Parathyroid adenoma (tissue), 2 donors: ENCODE data around the gene MEIOB.

Source experiments
- H2AFZ ChIP-seq: fragments of 300-600 bp; sonication (generic); one replicate; pipeline ENCODE4 v1.7.0; 2017; ENCODE audit warnings: antibody characterized with exemption, mild to moderate bottlenecking
- H3K27ac ChIP-seq: fragments of 300-600 bp; sonication (generic); one replicate; pipeline ENCODE4 v1.7.0; 2017
- H3K27me3 ChIP-seq: fragments of 300-600 bp; sonication (generic); one replicate; pipeline ENCODE4 v1.7.0; 2017; ENCODE audit warnings: low read length; ENCODE audit not compliant: control insufficient read depth, insufficient read depth
- H3K36me3 ChIP-seq: fragments of 300-600 bp; sonication (generic); one replicate; pipeline ENCODE4 v1.7.0; 2017; ENCODE audit warnings: low read length; ENCODE audit not compliant: control insufficient read depth, insufficient read depth
- H3K4me1 ChIP-seq: fragments of 300-600 bp; sonication (generic); one replicate; pipeline ENCODE4 v1.7.0; 2017; ENCODE audit warnings: control low read depth
- H3K4me2 ChIP-seq: fragments of 300-600 bp; sonication (generic); one replicate; pipeline ENCODE4 v1.7.0; 2017; ENCODE audit warnings: low read length
- H3K4me3 ChIP-seq: fragments of 300-600 bp; sonication (generic); one replicate; pipeline ENCODE4 v1.7.0; 2017; ENCODE audit warnings: low read depth, low read length
- H3K79me2 ChIP-seq: fragments of 300-600 bp; sonication (generic); one replicate; pipeline ENCODE4 v1.7.0; 2017; ENCODE audit warnings: control low read depth
- H3K9ac ChIP-seq: fragments of 300-600 bp; sonication (generic); one replicate; pipeline ENCODE4 v1.7.0; 2017; ENCODE audit warnings: mild to moderate bottlenecking
- H3K9me3 ChIP-seq: fragments of 300-600 bp; sonication (generic); one replicate; pipeline ENCODE4 v1.7.0; 2017; ENCODE audit warnings: low read length; ENCODE audit not compliant: control insufficient read depth
- CTCF ChIP-seq: fragments of 300-600 bp; sonication (generic); IDR thresholded peaks from one replicate; pipeline ENCODE4 v1.7.0; 2017; ENCODE audit warnings: antibody characterized with exemption, mild to moderate bottlenecking
- donor health status: primary hyperparathyroidism.

Gene MEIOB

DNA sequence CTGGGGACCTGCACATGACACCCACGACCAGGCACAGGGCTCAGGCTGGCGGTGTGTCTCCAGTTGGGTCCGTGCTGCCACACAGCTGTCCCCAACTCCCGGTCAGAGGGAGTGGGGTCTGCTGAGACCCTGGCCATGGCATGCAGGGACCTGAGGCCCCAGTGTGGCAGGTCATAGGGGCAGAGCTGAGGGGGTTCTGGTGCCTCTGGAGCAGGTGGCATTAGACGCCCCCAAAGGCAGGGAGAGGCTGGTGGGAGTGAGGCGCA is 85.0 kb downstream of the MEIOB start:
- Histone ChIP-seq H3K4me2 (no peak overlapping the region), H3K4me3 (no peak overlapping the region), H3K36me3 (no peaks in the 10 kb centered on the region), H3K79me2 (peaks cover 29% of the 10 kb centered on the region), H3K9me3 (no peaks in the 10 kb centered on the region), H2AFZ (no peak overlapping the region), H3K27me3 (no peaks in the 10 kb centered on the region), H3K27ac (no peak overlapping the region), H3K9ac (no peak overlapping the region), H3K4me1 (no peaks in the 10 kb centered on the region)
- TF ChIP-seq CTCF = no peak

- Histone ChIP-seq H3K27me3 (no peaks in the 10 kb centered on the region), H3K4me2 (no peak overlapping the region), H3K79me2 (peaks cover 29% of the 10 kb centered on the region), H3K36me3 (no peaks in the 10 kb centered on the region), H3K4me1 (no peaks in the 10 kb centered on the region), H3K27ac (no peak overlapping the region), H3K9me3 (no peaks in the 10 kb centered on the region), H2AFZ (no peak overlapping the region), H3K9ac (no peak overlapping the region), H3K4me3 (no peak overlapping the region)
- no peak for TF ChIP-seq CTCF
Observed at GRCh38 chr16:1786242-1787055, 85.5 kb downstream of the MEIOB start.

- H3K79me2 ChIP-seq = peaks cover 32% of the 10 kb centered on the region
Observed at GRCh38 chr16:1785846-1786170, 86.2 kb downstream of the MEIOB start.

DNA sequence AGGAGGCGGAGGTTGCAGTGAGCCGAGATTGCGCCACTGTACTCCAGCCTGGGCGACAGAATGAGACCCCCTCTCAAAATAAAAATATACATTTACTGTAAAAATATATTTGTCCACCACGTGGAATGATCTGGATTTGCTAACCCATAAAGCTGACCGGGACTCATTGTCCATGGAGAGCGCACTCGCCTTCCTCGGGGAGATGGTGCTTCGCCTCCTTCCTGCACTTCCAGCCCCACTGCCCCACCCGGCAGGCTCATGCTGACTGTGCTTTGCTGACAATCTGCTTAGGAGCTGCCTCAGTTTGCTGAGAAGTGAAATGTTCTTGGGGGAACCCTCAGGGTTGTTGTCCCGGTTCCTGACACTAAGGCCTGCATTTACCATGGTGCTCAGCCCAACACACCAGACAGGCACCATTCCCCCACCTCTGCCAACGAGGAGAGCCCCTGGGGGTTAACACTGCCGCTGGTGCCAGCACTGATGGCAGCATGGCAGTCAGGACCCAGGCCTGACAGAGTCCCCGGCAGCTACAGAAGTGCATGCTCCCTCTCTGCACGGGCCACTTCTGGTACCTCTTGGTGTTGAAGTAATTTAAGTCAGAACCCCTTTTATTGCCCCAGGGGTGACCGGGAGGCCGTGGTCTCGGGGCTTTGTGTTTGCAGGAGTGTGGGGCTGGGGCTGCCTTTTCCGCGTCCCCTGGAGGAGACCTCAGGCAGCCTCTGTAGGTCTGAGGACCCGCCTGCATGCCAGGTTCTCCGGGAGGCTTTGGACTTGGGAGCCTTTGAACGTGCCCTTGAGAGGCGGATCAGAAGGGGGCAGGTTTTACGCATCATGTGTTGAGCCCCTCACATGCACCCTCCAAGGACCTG is 86.8 kb downstream of the MEIOB start:
- Histone ChIP-seq H3K27ac (no peak overlapping the region), H3K36me3 (no peaks in the 10 kb centered on the region), H3K27me3 (no peaks in the 10 kb centered on the region), H3K79me2 (peaks cover 32% of the 10 kb centered on the region), H3K4me1 (peaks cover 4% of the 10 kb centered on the region), H2AFZ (no peak overlapping the region), H3K4me2 (no peak overlapping the region), H3K4me3 (no peak overlapping the region), H3K9ac (no peak overlapping the region), H3K9me3 (no peaks in the 10 kb centered on the region)
- TF ChIP-seq CTCF = no peak

More at GRCh38 chr16:1785846-1786170, 86.2 kb downstream of the MEIOB start:
- TF ChIP-seq CTCF = no peak
- Histone ChIP-seq H3K27me3 (no peaks in the 10 kb centered on the region), H3K4me2 (no peak overlapping the region), H2AFZ (no peak overlapping the region), H3K4me1 (peaks cover 4% of the 10 kb centered on the region), H3K9ac (no peak overlapping the region), H3K27ac (no peak overlapping the region), H3K36me3 (no peaks in the 10 kb centered on the region), H3K9me3 (no peaks in the 10 kb centered on the region), H3K4me3 (no peak overlapping the region)
